ENCODE measurements around the gene KCNH6.

DNA sequence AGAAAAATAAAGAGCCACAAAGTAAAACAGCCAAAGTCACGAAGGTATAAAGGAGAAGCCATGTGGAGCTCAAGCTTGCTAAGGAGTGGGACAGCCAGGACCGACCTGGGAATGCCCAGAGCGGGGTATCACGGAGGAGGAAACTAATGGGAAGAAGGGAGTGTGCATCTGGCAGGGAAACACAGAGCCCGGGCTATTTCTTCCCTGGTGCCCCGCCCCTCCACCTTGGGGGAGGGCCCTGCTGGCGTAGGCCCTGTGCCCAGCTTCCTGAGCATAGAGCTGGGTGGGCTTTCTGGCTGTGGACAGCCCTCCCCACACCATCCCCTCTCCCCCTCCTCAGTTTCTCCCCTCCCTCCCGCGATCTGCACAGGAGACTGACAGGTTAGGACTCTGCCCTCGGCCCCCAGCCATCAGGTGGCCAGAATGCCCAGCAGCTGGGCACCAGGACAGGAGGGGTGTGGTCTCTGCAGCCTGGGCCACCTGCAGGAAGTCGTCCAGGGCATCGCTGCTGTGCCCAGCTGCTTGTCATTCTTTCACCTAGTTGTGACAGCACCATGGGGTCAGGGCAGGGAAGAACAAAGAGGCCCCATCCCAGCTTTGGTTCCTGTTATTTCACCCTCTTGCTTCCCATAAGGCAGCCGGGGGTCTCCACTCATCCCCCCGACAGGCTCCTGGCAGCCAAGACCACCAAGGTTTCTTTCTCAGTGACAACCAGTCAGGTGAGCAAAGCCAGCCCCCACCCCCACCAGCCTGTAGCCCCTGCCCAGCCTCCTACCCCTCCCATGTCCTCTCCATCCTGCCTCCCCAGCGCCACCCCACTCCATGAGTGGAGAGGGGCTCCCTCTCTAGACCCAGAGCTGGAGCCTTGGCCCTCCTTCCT, 20.0 kb downstream of the KCNH6 start:
- TF ChIP-seq ZFP30 (CRISPR knock-in tag; IDR thresholded peaks at IDR 0.05) (no peak), ZFP3 (CRISPR knock-in tag; IDR thresholded peaks at IDR 0.05) (no peak), OSR1 (CRISPR knock-in tag; IDR thresholded peaks at IDR 0.05) (no peak), ZC3H10 (CRISPR knock-in tag; IDR thresholded peaks at IDR 0.05) (no peak), BACH2 (CRISPR knock-in tag; IDR thresholded peaks at IDR 0.05; ENCODE audit: borderline replicate concordance) (no peak), ZNF70 (CRISPR knock-in tag; IDR thresholded peaks at IDR 0.05) (no peak)

Measured in SK-N-SH treated with all-trans-retinoic acid at 6 μM for 48 hours (cell line).